ENCODE results near the gene NANOS3.

DNA sequence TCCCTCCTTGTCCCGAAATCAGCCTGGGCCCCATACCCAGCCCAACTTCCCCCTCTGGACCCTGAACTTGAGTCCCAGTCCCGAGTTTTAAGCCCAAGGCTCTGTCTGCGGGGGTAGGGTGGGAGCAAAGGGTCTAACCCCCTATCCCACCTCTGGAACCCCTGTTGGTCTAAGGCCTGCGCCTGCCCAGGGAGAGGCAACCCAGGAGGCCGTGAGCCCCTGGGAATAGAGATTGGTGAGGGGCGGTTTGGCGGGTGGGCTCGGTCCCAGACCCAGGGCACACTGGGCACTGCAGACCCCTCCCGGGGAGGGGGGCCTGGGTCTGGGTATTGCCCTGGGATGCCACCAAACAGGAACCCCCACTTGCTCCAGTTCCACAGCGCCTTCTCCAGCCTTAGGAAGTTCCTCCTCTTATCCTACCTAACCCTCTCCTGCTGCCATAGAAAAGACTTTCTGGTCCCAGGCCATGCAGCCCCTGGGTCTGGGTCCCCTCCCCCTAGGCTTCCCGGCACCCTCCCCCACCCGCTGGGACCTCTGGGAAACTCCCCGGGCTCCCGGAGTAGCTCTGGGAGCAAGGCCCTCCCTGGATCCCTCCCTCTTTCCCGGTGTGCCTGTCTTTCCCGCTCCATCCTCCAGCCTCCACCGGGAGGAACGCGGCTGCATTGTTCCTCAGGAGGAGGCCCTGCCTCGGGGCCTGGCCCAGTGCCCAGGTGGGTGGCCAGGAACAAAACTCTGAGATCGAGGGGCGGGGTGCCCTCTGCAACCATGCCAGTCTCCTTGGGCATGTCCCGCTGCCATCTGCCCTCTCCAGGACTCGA is 33.6 kb upstream of the NANOS3 start:
- TF ChIP-seq POLR2AphosphoS5 (IDR thresholded peaks at IDR 0.05; ENCODE audit: low read depth) (no peak), EZH2phosphoT487 (IDR thresholded peaks at IDR 0.05; ENCODE audit: unreplicated experiment) (no peak), EZH2 (IDR thresholded peaks at IDR 0.05; ENCODE audit: low read depth, unreplicated experiment) (no peak), ZNF331 (CRISPR knock-in tag; IDR thresholded peaks at IDR 0.05; ENCODE audit: low read depth) (no peak), JUNB (IDR thresholded peaks at IDR 0.05; ENCODE audit: unreplicated experiment) (no peak), CREB1 (CRISPR knock-in tag; IDR thresholded peaks at IDR 0.05; ENCODE audit: low read depth) (no peak), ZNF114 (CRISPR knock-in tag; IDR thresholded peaks at IDR 0.05) (no peak), NANOG (IDR thresholded peaks at IDR 0.05; ENCODE audit: borderline replicate concordance) (no peak)
- TF ChIP-seq, protein P1, sequence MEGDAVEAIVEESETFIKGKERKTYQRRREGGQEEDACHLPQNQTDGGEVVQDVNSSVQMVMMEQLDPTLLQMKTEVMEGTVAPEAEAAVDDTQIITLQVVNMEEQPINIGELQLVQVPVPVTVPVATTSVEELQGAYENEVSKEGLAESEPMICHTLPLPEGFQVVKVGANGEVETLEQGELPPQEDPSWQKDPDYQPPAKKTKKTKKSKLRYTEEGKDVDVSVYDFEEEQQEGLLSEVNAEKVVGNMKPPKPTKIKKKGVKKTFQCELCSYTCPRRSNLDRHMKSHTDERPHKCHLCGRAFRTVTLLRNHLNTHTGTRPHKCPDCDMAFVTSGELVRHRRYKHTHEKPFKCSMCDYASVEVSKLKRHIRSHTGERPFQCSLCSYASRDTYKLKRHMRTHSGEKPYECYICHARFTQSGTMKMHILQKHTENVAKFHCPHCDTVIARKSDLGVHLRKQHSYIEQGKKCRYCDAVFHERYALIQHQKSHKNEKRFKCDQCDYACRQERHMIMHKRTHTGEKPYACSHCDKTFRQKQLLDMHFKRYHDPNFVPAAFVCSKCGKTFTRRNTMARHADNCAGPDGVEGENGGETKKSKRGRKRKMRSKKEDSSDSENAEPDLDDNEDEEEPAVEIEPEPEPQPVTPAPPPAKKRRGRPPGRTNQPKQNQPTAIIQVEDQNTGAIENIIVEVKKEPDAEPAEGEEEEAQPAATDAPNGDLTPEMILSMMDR (conservative IDR thresholded peaks at IDR 0.05; ENCODE audit: low read depth in 2 of 2): no peak
- TF ChIP-seq, protein P2, sequence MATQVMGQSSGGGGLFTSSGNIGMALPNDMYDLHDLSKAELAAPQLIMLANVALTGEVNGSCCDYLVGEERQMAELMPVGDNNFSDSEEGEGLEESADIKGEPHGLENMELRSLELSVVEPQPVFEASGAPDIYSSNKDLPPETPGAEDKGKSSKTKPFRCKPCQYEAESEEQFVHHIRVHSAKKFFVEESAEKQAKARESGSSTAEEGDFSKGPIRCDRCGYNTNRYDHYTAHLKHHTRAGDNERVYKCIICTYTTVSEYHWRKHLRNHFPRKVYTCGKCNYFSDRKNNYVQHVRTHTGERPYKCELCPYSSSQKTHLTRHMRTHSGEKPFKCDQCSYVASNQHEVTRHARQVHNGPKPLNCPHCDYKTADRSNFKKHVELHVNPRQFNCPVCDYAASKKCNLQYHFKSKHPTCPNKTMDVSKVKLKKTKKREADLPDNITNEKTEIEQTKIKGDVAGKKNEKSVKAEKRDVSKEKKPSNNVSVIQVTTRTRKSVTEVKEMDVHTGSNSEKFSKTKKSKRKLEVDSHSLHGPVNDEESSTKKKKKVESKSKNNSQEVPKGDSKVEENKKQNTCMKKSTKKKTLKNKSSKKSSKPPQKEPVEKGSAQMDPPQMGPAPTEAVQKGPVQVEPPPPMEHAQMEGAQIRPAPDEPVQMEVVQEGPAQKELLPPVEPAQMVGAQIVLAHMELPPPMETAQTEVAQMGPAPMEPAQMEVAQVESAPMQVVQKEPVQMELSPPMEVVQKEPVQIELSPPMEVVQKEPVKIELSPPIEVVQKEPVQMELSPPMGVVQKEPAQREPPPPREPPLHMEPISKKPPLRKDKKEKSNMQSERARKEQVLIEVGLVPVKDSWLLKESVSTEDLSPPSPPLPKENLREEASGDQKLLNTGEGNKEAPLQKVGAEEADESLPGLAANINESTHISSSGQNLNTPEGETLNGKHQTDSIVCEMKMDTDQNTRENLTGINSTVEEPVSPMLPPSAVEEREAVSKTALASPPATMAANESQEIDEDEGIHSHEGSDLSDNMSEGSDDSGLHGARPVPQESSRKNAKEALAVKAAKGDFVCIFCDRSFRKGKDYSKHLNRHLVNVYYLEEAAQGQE (IDR thresholded peaks at IDR 0.05; ENCODE audit: unreplicated experiment): no peak
- TF ChIP-seq, protein P3, sequence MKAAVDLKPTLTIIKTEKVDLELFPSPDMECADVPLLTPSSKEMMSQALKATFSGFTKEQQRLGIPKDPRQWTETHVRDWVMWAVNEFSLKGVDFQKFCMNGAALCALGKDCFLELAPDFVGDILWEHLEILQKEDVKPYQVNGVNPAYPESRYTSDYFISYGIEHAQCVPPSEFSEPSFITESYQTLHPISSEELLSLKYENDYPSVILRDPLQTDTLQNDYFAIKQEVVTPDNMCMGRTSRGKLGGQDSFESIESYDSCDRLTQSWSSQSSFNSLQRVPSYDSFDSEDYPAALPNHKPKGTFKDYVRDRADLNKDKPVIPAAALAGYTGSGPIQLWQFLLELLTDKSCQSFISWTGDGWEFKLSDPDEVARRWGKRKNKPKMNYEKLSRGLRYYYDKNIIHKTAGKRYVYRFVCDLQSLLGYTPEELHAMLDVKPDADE (IDR thresholded peaks at IDR 0.05): no peak

Measured in GM23338 (cell line).